ENCODE measurements around the gene MYH7.

Gene MYH7

DNA sequence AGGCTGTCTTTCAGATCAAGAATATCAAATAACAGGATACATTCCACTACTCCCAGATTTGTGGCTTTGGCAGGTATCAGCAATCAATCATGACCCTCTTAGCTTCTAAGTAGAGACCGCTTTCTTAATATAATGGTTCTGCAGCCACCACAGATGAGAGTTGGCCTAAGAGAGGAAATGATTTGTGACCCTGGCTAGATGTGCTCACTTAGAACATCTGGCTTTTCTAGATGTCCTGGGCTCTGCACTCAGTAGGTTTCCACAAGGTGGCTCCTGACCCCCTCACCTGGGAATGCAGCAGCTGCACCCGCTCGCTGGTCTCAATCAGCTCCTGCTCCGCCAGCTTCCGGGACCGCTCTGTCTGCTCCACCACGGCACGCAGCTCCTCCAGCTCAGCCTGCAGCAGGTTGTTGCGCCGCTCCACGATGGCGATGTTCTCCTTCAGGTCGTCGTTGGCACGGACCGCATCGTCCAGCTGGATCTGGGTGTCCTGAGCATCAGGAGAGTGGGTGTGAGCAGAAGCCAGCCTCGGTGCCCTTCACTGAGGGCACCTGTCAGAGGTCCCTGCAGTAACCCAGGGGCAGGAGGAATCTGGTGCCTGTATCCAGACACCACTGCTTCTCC, 49.7 kb downstream of the MYH7 start:
- DNase-seq: no peak

GRCh38 chr14:23385244-23385641, 50.2 kb downstream of the MYH7 start:
- DNase-seq: no peak

- no peak for DNase-seq
These were observed 50.9 kb downstream of the MYH7 start for GRCh38 chr14:23384364-23385080.

GRCh38 chr14:23382731-23383440, 52.6 kb downstream of the MYH7 start:
- no peak for DNase-seq

GRCh38 chr14:23382276-23382675, 53.2 kb downstream of the MYH7 start:
- no peak for DNase-seq

DNA sequence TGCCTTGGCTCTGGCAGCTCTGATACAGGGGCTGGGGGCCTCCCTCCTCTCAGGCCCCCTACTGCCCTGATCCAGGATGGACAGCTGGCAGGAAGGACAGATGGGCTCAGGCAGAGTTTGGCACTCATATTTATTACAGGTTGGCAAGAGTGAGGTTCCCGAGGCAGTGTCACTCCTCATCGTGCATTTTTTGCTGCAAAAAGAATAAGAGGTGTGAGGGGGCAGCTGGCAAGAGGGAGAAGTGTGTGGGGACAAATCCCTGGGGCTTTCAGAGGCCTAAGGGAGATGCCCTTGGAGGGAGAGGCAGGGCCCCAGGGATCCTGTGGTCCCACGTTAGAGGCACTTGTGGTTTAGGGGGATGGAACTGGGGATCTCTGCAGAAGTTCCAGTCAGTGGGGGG, 53.6 kb downstream of the MYH7 start:
- DNase-seq: no peak

DNA sequence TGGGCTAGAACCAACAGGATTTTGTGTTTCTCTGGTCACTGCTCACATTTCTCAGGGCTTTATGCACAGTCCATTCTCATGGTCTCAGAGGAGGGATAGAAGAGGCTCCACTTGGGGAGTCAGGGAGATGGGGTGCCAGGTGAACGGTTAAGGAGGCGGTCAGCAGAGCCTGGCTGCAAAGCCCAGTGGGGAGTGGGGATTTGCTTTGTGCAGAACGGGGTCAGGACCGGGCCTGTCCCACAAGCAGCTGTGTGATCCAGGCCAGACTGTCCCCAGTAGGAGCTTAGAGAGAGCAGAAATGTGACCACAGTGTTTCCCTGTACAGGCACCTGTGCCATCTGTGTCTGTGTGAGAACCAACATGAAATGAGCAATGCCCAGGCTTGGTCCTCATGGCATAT, 54.5 kb downstream of the MYH7 start:
- no peak for DNase-seq

- no peak for DNase-seq
These were observed 55.1 kb downstream of the MYH7 start for GRCh38 chr14:23380197-23380914.

- peak; percentile 75 for DNase-seq
These were observed 55.9 kb downstream of the MYH7 start for GRCh38 chr14:23379366-23380196.

DNA sequence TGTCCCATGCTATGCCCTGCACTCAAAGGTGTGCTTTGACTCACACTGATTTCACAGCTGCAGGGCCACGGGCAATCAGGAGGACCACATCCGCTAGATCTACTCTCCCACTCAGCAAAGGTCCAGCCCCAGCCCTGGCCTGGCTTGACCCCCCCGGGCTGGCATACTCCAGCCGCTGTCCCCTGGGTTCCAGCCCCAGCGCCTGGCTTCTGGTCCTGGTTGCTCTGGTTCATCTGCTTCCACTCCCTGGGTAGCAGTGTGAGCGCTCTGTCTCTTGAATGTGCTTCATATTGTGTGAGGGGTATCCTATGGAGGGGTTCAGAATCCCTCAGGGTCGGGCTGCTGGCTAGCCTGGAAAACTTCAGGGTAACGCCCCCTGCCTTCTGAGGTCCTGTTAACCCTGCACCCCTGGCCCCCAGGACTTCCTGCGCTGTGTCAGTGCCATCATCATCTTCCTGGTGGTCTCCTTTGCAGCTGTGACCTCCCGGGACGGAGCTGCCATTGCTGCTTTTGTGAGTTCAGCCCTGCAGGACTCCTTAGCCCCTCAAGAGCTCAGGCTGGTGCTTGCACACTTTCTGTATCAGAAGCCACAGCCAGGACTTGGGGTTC, 56.7 kb downstream of the MYH7 start:
- DNase-seq: no peak

DNA sequence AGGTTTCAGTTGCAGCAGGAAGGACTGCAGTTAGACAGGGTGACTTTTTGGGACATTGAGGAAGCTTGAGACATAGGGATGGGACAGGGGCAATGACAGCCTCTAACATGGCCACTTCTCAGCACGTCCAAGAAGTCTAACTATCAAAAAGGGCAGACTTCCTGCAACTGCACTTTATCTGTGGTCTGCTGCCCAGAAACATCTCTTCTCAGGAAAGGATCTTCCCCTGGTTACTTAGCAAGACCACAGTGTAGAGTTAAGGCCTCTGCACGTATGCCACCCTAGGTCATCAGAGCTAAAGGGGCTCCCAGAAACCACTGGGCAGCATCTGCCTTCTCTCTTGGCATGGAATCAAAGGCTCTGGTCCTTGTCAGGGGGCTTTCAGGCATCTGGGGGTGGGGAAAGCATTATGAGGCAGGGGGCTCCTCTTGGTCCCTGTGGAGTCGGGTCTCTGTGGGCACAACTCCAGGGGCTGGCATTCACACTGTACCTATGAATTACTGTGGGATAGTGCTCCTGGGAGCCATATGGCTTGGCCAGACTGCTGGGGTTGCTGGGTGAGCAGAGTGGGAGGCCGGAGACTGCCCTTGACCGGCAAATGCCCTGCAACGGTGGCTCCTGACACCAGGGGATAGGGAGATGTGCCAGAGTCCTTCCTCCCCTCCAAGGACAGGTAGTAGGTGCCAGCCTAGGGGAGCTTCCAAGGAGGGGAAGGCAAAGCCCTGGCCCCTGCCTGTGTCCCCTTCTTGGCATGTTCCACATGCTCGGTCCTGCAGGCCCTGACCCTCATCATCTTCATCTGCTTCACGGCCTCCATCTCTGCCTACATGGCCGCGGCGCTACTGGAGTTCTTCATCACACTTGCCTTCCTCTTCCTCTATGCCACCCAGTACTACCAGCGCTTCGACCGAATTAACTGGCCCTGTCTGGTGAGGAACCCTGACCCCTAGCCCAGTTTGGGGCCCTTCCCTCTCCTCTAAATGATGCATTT, 57.6 kb downstream of the MYH7 start:
- no peak for DNase-seq

DNA sequence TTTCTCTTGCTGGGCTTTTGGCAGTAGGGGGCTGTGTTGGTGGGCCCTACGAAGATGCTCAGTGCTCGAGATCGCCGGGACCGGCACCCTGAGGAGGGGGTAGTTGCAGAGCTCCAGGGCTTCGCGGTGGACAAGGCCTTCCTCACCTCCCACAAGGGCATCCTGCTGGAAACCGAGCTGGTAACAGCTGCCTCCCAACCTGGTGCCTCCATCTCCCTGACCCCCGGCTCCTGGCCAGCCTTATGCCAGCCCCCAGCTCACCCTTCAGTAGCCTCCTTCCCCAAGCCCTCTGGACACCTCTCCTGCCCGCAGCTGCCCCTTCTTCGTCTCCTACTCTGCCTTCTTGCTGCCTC, 58.3 kb downstream of the MYH7 start:
- no peak for DNase-seq

GRCh38 chr14:23376482-23377197, 58.8 kb downstream of the MYH7 start, which contains the start of gene CMTM5:
TSS of gene CMTM5 (plus strand) at chr14:23377046. CDS start at chr14:23377252, 206 bp downstream.
- DNase-seq: no peak

- DNase-seq: no peak
These were observed 59.8 kb downstream of the MYH7 start for GRCh38 chr14:23375527-23376251.

GRCh38 chr14:23373041-23373440, 62.4 kb downstream of the MYH7 start:
- no peak for DNase-seq

- no peak for DNase-seq
These were observed 63.0 kb downstream of the MYH7 start, which contains the start of gene IL25 for GRCh38 chr14:23372509-23372908. TSS of gene IL25 (plus strand) at chr14:23372809.

DNA sequence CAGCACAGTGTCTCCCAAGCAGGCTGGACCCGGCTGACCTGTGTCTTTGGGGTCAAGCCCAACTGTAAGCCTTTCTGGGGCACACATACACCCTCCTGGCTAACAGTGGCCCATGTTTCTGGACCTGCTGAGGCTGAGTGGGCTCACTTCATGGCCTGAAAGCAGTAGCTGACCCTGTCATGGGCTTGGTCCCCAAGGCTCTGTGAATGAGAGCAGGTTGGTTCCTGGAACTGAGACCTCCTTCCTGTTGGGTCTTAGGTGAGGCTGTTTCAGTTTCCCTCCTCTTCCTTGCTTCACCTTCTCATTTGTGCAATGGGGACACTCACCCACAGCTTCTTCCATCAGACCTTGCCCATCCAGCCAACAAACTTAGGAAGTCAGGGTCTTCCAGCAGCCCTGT, 63.6 kb downstream of the MYH7 start:
- no peak for DNase-seq

DNA sequence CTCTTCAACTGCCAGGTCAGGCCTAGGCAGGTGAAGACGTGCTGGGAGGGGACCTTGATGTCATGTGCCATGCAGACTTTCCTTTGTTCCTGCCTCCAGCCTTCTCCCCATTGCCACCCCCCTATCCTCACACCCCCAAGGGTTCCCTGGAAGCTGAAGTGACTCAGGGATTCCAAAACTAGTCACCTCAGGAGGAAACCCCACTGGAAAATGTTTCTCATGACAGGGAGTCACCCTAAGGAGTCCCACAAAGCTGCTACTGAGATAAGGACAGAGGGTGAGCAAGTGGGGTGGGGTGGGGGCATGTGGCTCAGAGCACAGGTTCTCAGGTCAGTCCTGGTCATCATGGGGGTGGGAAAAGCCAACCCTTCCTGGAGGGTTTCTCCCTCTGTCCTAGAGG, 65.2 kb downstream of the MYH7 start:
- no peak for DNase-seq

- no peak for DNase-seq
These were observed 69.0 kb downstream of the MYH7 start for GRCh38 chr14:23366426-23366921.

All from activated CD4-positive, alpha-beta T cell treated with anti-CD3 and anti-CD28 coated beads, Interleukin-2, Interleukin-6, amounts not matched to agents 100 ng/mL and 50 ng/mL, durations not matched to agents 16 hours and 8 hours (primary cell).